Measurements from ENCODE around the gene ENDOG. TPM values are rescaled to one million over a fixed set of nuclear protein-coding genes. Genes with fewer than 3 reads are reported as not detected.

The ENDOG gene
- total RNA-seq, 1 experiment from 2014 or later: 25.8 TPM

DNA sequence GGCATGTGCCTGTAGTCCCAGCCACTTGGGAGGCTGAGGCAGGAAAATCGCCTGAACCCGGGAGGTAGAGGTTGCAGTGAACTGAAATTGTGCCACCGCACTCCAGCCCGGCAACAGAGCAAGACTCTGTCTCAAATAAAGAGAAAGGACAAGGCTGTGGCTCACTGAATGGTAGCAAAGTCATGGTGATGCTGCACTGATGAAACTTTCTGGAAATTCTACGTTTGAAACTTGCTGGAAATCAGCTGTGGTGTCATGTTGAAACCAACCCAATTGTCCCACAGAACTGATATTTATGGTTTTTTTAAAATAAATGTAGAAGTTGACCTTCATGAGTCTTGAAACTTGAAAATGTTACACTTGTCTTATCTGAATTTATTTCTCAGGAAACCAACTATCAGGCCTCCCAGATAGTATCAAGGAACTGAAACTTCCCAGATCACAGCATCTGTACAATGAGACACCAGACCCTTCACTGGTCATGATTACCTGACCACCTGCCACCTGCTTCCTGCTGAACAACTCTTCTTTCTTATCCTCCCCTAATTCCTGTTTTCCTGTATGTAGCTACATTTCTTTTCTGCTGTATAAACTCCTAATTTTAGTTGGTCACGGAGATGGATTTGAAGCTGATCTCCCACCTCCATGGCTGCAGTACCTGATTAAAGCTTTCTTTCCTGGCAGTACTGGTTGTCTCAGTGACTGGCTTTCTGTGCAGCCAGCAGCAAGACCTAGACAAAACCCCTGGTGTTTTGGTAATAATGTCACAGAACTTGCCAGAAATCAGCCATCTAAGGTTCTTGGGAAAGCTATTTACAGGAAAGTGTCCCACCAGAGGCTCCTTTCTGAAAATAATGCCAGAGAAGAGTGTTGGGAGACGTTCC, 36.9 kb upstream of the ENDOG start (continued):
- TF ChIP-seq KAT7 (CRISPR knock-in tag; IDR thresholded peaks at IDR 0.05; ENCODE audit: borderline replicate concordance): no peak
- TF ChIP-seq, protein P1, sequence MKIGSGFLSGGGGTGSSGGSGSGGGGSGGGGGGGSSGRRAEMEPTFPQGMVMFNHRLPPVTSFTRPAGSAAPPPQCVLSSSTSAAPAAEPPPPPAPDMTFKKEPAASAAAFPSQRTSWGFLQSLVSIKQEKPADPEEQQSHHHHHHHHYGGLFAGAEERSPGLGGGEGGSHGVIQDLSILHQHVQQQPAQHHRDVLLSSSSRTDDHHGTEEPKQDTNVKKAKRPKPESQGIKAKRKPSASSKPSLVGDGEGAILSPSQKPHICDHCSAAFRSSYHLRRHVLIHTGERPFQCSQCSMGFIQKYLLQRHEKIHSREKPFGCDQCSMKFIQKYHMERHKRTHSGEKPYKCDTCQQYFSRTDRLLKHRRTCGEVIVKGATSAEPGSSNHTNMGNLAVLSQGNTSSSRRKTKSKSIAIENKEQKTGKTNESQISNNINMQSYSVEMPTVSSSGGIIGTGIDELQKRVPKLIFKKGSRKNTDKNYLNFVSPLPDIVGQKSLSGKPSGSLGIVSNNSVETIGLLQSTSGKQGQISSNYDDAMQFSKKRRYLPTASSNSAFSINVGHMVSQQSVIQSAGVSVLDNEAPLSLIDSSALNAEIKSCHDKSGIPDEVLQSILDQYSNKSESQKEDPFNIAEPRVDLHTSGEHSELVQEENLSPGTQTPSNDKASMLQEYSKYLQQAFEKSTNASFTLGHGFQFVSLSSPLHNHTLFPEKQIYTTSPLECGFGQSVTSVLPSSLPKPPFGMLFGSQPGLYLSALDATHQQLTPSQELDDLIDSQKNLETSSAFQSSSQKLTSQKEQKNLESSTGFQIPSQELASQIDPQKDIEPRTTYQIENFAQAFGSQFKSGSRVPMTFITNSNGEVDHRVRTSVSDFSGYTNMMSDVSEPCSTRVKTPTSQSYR (CRISPR knock-in tag; IDR thresholded peaks at IDR 0.05): no peak

DNA sequence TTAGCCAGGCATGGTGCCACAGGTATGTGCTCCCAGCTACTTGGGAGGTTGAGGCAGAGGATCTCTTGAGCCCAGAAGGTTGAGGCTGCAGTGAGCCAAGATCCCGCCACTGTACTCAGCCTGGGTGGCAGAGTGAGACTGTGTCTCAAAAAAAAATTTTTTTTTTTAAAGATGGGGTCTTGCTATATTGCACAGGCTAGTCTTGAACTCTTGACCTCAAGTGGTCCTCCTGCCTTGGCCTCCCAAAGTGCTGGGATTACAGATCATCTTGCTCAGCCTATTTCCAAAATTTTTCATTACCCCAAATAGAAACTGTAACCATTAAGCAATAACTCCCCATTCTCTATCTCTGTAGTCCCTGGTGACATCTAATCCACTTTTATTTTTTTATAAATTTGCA, 35.6 kb upstream of the ENDOG start:
- Mint-ChIP-seq H3K27ac (no peak overlapping the region), H3K4me3 (no peak overlapping the region), H3K36me3 (peaks cover 2% of the 10 kb centered on the region), H3K4me1 (0 out of 2 replicates have a peak, but pooled peaks cover under 1% of the 10 kb centered on the region), H3K9me3 (peaks cover 17% of the 10 kb centered on the region), H3K27me3 (ENCODE audit: low read depth) (peaks cover 21% of the 10 kb centered on the region)
- TF ChIP-seq NR1H2 (CRISPR knock-in tag; IDR thresholded peaks at IDR 0.05): no peak
- TF ChIP-seq, protein P2, sequence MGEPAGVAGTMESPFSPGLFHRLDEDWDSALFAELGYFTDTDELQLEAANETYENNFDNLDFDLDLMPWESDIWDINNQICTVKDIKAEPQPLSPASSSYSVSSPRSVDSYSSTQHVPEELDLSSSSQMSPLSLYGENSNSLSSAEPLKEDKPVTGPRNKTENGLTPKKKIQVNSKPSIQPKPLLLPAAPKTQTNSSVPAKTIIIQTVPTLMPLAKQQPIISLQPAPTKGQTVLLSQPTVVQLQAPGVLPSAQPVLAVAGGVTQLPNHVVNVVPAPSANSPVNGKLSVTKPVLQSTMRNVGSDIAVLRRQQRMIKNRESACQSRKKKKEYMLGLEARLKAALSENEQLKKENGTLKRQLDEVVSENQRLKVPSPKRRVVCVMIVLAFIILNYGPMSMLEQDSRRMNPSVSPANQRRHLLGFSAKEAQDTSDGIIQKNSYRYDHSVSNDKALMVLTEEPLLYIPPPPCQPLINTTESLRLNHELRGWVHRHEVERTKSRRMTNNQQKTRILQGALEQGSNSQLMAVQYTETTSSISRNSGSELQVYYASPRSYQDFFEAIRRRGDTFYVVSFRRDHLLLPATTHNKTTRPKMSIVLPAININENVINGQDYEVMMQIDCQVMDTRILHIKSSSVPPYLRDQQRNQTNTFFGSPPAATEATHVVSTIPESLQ (CRISPR knock-in tag; IDR thresholded peaks at IDR 0.05): no peak
- TF ChIP-seq TEAD1 (CRISPR knock-in tag; IDR thresholded peaks at IDR 0.05): no peak
- no peak for TF ChIP-seq ATF1 (CRISPR knock-in tag; IDR thresholded peaks at IDR 0.05)
- TF ChIP-seq, protein P3, sequence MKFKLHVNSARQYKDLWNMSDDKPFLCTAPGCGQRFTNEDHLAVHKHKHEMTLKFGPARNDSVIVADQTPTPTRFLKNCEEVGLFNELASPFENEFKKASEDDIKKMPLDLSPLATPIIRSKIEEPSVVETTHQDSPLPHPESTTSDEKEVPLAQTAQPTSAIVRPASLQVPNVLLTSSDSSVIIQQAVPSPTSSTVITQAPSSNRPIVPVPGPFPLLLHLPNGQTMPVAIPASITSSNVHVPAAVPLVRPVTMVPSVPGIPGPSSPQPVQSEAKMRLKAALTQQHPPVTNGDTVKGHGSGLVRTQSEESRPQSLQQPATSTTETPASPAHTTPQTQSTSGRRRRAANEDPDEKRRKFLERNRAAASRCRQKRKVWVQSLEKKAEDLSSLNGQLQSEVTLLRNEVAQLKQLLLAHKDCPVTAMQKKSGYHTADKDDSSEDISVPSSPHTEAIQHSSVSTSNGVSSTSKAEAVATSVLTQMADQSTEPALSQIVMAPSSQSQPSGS (CRISPR knock-in tag; IDR thresholded peaks at IDR 0.05; ENCODE audit: borderline replicate concordance, low read depth): no peak
- TF ChIP-seq, protein P4, sequence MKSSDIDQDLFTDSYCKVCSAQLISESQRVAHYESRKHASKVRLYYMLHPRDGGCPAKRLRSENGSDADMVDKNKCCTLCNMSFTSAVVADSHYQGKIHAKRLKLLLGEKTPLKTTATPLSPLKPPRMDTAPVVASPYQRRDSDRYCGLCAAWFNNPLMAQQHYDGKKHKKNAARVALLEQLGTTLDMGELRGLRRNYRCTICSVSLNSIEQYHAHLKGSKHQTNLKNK (CRISPR knock-in tag; IDR thresholded peaks at IDR 0.05): no peak
- no peak for TF ChIP-seq CBFB (CRISPR knock-in tag; IDR thresholded peaks at IDR 0.05; ENCODE audit: low read depth)
- TF ChIP-seq, protein P5, sequence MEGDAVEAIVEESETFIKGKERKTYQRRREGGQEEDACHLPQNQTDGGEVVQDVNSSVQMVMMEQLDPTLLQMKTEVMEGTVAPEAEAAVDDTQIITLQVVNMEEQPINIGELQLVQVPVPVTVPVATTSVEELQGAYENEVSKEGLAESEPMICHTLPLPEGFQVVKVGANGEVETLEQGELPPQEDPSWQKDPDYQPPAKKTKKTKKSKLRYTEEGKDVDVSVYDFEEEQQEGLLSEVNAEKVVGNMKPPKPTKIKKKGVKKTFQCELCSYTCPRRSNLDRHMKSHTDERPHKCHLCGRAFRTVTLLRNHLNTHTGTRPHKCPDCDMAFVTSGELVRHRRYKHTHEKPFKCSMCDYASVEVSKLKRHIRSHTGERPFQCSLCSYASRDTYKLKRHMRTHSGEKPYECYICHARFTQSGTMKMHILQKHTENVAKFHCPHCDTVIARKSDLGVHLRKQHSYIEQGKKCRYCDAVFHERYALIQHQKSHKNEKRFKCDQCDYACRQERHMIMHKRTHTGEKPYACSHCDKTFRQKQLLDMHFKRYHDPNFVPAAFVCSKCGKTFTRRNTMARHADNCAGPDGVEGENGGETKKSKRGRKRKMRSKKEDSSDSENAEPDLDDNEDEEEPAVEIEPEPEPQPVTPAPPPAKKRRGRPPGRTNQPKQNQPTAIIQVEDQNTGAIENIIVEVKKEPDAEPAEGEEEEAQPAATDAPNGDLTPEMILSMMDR (IDR thresholded peaks at IDR 0.05): no peak
- TF ChIP-seq, protein P6, sequence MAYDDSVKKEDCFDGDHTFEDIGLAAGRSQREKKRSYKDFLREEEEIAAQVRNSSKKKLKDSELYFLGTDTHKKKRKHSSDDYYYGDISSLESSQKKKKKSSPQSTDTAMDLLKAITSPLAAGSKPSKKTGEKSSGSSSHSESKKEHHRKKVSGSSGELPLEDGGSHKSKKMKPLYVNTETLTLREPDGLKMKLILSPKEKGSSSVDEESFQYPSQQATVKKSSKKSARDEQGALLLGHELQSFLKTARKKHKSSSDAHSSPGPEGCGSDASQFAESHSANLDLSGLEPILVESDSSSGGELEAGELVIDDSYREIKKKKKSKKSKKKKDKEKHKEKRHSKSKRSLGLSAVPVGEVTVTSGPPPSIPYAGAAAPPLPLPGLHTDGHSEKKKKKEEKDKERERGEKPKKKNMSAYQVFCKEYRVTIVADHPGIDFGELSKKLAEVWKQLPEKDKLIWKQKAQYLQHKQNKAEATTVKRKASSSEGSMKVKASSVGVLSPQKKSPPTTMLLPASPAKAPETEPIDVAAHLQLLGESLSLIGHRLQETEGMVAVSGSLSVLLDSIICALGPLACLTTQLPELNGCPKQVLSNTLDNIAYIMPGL (CRISPR knock-in tag; IDR thresholded peaks at IDR 0.05): no peak
- no peak for TF ChIP-seq FOXJ3 (CRISPR knock-in tag; IDR thresholded peaks at IDR 0.05; ENCODE audit: borderline replicate concordance)
- TF ChIP-seq ZNF317 (CRISPR knock-in tag; IDR thresholded peaks at IDR 0.05; ENCODE audit: borderline replicate concordance, low read depth): no peak
- TF ChIP-seq, protein P7, sequence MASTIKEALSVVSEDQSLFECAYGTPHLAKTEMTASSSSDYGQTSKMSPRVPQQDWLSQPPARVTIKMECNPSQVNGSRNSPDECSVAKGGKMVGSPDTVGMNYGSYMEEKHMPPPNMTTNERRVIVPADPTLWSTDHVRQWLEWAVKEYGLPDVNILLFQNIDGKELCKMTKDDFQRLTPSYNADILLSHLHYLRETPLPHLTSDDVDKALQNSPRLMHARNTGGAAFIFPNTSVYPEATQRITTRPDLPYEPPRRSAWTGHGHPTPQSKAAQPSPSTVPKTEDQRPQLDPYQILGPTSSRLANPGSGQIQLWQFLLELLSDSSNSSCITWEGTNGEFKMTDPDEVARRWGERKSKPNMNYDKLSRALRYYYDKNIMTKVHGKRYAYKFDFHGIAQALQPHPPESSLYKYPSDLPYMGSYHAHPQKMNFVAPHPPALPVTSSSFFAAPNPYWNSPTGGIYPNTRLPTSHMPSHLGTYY (CRISPR knock-in tag; IDR thresholded peaks at IDR 0.05): no peak
- TF ChIP-seq ZNF263 (CRISPR knock-in tag; IDR thresholded peaks at IDR 0.05; ENCODE audit: low read depth): no peak
- ChIA-PET CTCF (no interaction called here), POLR2A (interaction anchor here (0.9 kb wide), 1 partner anchor 35 kb away, joined by 3 read pairs; the partner anchor contains the start of gene ENDOG)
- DNase-seq (ENCODE audit: low spot score): no peak
- ATAC-seq: no peak

Measured in WTC11 (cell line).